SH-SY5Y (cell line): ENCODE measurements around the gene MOCS1.

Experiments used
- GATA2 ChIP-seq: IDR thresholded peaks from 2 replicates; pipeline ENCODE4 v1.6.1; 2011; ENCODE audit warnings: mild to moderate bottlenecking, low read depth, low read length
- GATA3 ChIP-seq: IDR thresholded peaks from 2 replicates; pipeline ENCODE4 v1.6.1; 2011; ENCODE audit warnings: low read depth, mild to moderate bottlenecking, low read length, moderate library complexity

- no peak for TF ChIP-seq GATA2
- no peak for TF ChIP-seq GATA3
Observed at GRCh38 chr6:39870950-39871349, 63.3 kb downstream of the MOCS1 start.
